GM12878 (cell line): ENCODE measurements around the gene GGCT.

Experiments
- EP300 ChIP-seq, 2 experiments: fragments of 150-350 bp in 1 of 2; IDR thresholded peaks; 2 replicates each; pipeline ENCODE4 v1.6.1; 2011 to 2012; ENCODE audit warnings: low read depth in 2 of 2, low read length in 2 of 2, borderline replicate concordance in 1 of 2, improper control_type of control experiment in 1 of 2, inconsistent platforms in 1 of 2; ENCODE audit not compliant: control insufficient read depth in 1 of 2
- TF ChIP-seq, protein P1 (sequence below), 3 experiments: IDR thresholded peaks in 2 of 3; conservative IDR thresholded peaks in 1 of 3; 2 replicates each; pipeline ENCODE4 v1.5.1; 2011; ENCODE audit warnings: low read depth in 3 of 3, low read length in 3 of 3, mild to moderate bottlenecking in 3 of 3, control low read depth in 2 of 3, moderate library complexity in 2 of 3, inconsistent platforms in 1 of 3, mixed read lengths in 1 of 3; ENCODE audit not compliant: control insufficient read depth in 2 of 3, insufficient read depth in 1 of 3; ENCODE audit errors: extremely low read depth in 1 of 3

DNA sequence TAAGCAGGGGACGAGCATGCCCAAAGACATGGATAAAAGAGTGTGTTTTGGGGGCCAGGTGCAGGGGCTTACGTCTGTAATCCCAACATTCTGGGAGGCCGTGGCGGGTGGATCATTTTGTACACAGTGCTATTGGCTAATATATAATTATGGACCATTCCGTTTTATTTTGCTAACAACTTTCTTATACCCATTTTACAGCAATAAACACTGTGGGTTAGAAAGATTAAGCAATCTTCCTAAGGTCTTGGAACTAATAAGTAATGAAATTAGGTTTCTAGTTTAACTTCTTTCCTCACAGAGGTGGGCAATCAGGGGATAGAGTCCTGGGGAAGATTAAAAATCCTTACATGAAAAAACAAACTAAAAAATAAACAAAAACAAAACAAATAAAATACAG lies 3.4 kb downstream of the GGCT start:
- TF ChIP-seq EP300 (IDR thresholded peaks at IDR 0.05; ENCODE audit: borderline replicate concordance in 1 of 2, control insufficient read depth in 1 of 2, low read depth in 2 of 2, low read length in 2 of 2): no peak
- TF ChIP-seq, protein P1, sequence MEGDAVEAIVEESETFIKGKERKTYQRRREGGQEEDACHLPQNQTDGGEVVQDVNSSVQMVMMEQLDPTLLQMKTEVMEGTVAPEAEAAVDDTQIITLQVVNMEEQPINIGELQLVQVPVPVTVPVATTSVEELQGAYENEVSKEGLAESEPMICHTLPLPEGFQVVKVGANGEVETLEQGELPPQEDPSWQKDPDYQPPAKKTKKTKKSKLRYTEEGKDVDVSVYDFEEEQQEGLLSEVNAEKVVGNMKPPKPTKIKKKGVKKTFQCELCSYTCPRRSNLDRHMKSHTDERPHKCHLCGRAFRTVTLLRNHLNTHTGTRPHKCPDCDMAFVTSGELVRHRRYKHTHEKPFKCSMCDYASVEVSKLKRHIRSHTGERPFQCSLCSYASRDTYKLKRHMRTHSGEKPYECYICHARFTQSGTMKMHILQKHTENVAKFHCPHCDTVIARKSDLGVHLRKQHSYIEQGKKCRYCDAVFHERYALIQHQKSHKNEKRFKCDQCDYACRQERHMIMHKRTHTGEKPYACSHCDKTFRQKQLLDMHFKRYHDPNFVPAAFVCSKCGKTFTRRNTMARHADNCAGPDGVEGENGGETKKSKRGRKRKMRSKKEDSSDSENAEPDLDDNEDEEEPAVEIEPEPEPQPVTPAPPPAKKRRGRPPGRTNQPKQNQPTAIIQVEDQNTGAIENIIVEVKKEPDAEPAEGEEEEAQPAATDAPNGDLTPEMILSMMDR (IDR thresholded peaks at IDR 0.05 in 2 of 3, conservative IDR thresholded peaks at IDR 0.05 in 1 of 3; ENCODE audit: control insufficient read depth in 2 of 3, extremely low read depth in 1 of 3, insufficient read depth in 1 of 3, low read depth in 3 of 3, low read length in 3 of 3): no peak
